HG02840 (cell line): ENCODE measurements around the gene KLHL29.

Experiments used
- ATAC-seq: cut with Tn5 transposase; IDR thresholded peaks from one replicate; pipeline ENCODE4 v1.9.1; 2021; ENCODE audit warnings: mild to moderate bottlenecking, moderate library complexity, moderate number of reproducible peaks; ENCODE audit not compliant: unreplicated experiment, low FRiP score

KLHL29 gene

GRCh38 chr2:23420091-23420839 is 35.3 kb downstream of the KLHL29 start:
- ATAC-seq, result no peak

- no peak for ATAC-seq
Observed at GRCh38 chr2:23420840-23421476, 36.0 kb downstream of the KLHL29 start.

GRCh38 chr2:23422089-23423061 is 37.4 kb downstream of the KLHL29 start:
- ATAC-seq, result no peak

GRCh38 chr2:23423062-23423872 is 38.3 kb downstream of the KLHL29 start:
- no peak for ATAC-seq

GRCh38 chr2:23423873-23424680 is 39.1 kb downstream of the KLHL29 start:
- ATAC-seq, result no peak

GRCh38 chr2:23425338-23425871 is 40.4 kb downstream of the KLHL29 start:
- ATAC-seq, result no peak

GRCh38 chr2:23425885-23426262 is 40.9 kb downstream of the KLHL29 start:
- no peak for ATAC-seq

- ATAC-seq, result no peak
Observed at GRCh38 chr2:23426263-23426905, 41.4 kb downstream of the KLHL29 start.

- no peak for ATAC-seq
Observed at GRCh38 chr2:23427350-23427749, 42.4 kb downstream of the KLHL29 start.

- ATAC-seq, result no peak
Observed at GRCh38 chr2:23427976-23428375, 43.0 kb downstream of the KLHL29 start.

- no peak for ATAC-seq
Observed at GRCh38 chr2:23429036-23429435, 44.1 kb downstream of the KLHL29 start.

- ATAC-seq, result no peak
Observed at GRCh38 chr2:23430263-23430662, 45.3 kb downstream of the KLHL29 start.

GRCh38 chr2:23432531-23432930 is 47.6 kb downstream of the KLHL29 start:
- ATAC-seq, result no peak

GRCh38 chr2:23433282-23433681 is 48.3 kb downstream of the KLHL29 start:
- ATAC-seq, result no peak

GRCh38 chr2:23434721-23435121 is 49.7 kb downstream of the KLHL29 start:
- ATAC-seq, result no peak

GRCh38 chr2:23435250-23436035 is 50.5 kb downstream of the KLHL29 start:
- ATAC-seq, result no peak

GRCh38 chr2:23436346-23437098 is 51.5 kb downstream of the KLHL29 start:
- ATAC-seq, result no peak
